Measurements from ENCODE around the gene FBXL16. TPM values are rescaled to one million over a fixed set of nuclear protein-coding genes. Genes with fewer than 3 reads are reported as not detected.

Gene FBXL16
- total and polyA plus RNA-seq, 2 of the 13 experiments (the other 11 are each of a cell fraction or from before 2014, with no cell fraction given): 0.22 to 2.0 TPM

- TF ChIP-seq IRF9 (CRISPR knock-in tag; IDR thresholded peaks at IDR 0.05; ENCODE audit: borderline replicate concordance) (peak; percentile 79; the same call in 1 of the 2 replicates), ZNF17 (CRISPR knock-in tag; IDR thresholded peaks at IDR 0.05) (no peak), HNF1B (CRISPR knock-in tag; IDR thresholded peaks at IDR 0.05) (peak; percentile 44; the same call in 1 of the 2 replicates), ZNF432 (CRISPR knock-in tag; IDR thresholded peaks at IDR 0.05; ENCODE audit: borderline replicate concordance) (no peak), TBX3 (IDR thresholded peaks at IDR 0.05; ENCODE audit: borderline replicate concordance) (no peak), ZXDC (CRISPR knock-in tag; IDR thresholded peaks at IDR 0.05) (peak; percentile 47; the same call in 1 of the 2 replicates), XBP1 (CRISPR knock-in tag; IDR thresholded peaks at IDR 0.05) (no peak), POLR2AphosphoS2 (IDR thresholded peaks at IDR 0.05; ENCODE audit: low read depth, low read length) (no peak), MZF1 (CRISPR knock-in tag; IDR thresholded peaks at IDR 0.05; ENCODE audit: borderline replicate concordance) (no peak), ZSCAN30 (CRISPR knock-in tag; IDR thresholded peaks at IDR 0.05) (no peak), ATRX (CRISPR knock-in tag; IDR thresholded peaks at IDR 0.05; ENCODE audit: borderline replicate concordance) (no peak), ZSCAN25 (CRISPR knock-in tag; IDR thresholded peaks at IDR 0.05) (no peak), SIX1 (CRISPR knock-in tag; IDR thresholded peaks at IDR 0.05; ENCODE audit: borderline replicate concordance) (no peak), ZNF775 (CRISPR knock-in tag; IDR thresholded peaks at IDR 0.05; ENCODE audit: borderline replicate concordance) (0 out of 2 replicates have a peak, but pooled peaks have one; percentile 38), ZNF580 (CRISPR knock-in tag; IDR thresholded peaks at IDR 0.05; ENCODE audit: borderline replicate concordance, low read depth) (no peak; the same call in 1 of the 2 replicates), ZNF276 (CRISPR knock-in tag; IDR thresholded peaks at IDR 0.05; ENCODE audit: low read depth) (no peak), REL (CRISPR knock-in tag; conservative IDR thresholded peaks at IDR 0.05) (no peak), GFI1 (CRISPR knock-in tag; IDR thresholded peaks at IDR 0.05; ENCODE audit: borderline replicate concordance) (no peak), SIN3B (IDR thresholded peaks at IDR 0.05; ENCODE audit: low read length) (no peak), MEIS2 (CRISPR knock-in tag; IDR thresholded peaks at IDR 0.05) (no peak; the same call in 1 of the 2 replicates), GATA4 (IDR thresholded peaks at IDR 0.05; ENCODE audit: borderline replicate concordance, low read depth) (no peak)
These were observed 26.5 kb downstream of the FBXL16 start (continued) for GRCh38 chr16:678858-679813.
